Stimulated activated CD8-positive, alpha-beta memory T cell treated with anti-CD3 and anti-CD28 coated beads, Interleukin-4, amount 100 ng/mL, for 1 hour (primary cell): ENCODE data around the gene FREM1.

Experiments used
- DNase-seq, 2 donors: peaks; one replicate each; pipeline ENCODE4 v3.0.0-alpha.2; 2020; ENCODE audit warnings: low read depth in 2 of 2, low spot score in 1 of 2

The FREM1 gene

DNA sequence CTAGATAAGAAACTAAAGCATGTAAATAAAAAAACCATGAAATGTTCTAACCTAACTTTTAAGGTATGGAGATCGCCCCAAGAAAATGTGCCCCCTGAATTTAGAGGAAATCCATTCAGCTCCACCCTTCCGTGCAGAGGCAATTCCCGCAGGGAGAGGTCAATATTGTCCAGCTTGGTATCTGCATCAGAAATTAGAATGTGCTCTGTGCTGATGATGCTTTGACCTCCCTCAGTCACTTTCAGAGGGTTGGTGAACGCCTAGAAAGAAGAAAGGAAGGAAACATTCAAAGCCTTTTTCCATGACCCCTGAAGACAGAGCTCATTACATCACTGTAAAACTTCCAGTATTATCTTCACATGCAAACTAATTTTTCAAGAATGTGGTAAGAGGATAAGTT lies 91.0 kb downstream of the FREM1 start:
- DNase-seq = no peak

DNA sequence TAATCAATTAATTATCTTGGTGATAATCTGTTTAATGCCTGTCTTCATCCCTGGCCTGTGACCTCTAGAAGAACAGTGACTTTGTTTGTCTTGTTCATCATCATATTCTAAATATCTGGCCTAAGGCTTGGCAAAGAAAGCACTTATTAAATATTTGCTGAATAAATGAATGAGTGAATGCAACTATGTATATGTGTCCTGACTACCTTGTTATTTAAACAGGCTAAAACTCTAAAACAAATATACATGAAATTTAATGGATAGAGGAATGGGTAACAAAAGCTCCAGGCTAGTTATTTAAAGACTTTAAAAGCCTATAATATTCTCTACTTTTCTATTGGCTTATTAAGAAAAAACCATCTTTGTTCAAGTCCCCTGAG lies 96.0 kb downstream of the FREM1 start:
- no peak for DNase-seq

DNA sequence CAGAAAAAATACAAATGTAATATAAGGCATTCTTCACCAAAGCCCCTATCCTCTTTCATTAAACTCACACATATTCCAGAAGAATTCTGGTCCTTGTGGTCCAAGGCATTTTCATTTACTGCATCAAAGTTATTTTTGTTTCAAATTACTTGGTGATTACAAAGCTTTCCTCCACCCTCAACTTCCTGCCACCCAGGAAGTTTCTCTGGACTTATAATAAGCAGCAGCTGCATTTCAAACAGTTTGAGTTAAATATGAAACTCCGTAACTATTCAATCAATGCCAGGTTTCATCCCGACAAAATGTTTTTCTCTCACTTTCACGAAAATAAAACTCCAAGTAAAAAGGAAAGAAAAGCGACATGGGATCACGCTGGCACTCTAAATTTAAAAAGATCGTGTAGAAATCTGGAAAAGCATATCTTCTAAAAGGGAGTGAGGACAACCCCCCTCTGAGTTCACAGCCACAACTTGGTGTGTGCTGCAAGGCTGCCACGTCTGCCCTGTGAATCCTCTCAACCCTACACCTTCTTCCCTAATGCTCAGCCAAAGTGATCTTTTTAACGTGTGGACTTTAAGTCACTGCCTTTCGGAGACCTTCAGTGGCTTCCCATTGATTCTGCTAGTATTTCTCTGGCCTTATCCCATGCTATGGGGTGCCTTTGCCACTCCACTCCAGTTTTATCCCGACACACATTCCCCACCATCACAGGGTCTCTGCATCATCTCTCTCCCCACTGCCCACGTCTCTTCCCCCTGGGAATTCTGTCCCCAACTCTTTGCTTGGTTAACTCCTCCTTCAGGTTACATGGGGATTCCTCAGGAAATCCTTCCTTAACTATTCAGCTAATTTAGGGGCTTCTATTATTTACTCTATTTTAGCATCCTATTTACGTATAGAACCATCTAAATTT lies 96.6 kb downstream of the FREM1 start:
- no peak for DNase-seq

- DNase-seq = no peak
Observed at GRCh38 chr9:14812806-14813205, 97.4 kb downstream of the FREM1 start.

DNA sequence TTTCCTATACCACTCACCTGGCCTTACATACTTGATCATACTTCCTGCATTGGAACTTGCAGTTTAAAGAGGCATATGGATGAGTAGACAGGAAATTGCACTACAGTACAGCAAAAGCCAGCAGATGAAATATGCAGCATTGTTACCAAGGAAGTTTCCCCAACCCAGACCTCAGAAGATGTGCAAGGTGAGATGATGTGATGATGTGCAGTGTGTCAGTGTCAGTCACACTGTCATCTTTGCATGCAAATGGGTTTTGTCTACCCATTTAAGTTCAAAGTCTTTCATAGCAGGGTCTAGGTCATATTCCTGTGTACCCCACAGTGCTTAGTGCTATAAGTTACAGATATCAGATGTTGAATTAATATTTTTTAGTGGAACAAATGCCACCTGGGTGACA lies 98.4 kb downstream of the FREM1 start:
- no peak for DNase-seq

GRCh38 chr9:14806941-14807520 lies 103.2 kb downstream of the FREM1 start:
- DNase-seq = no peak

DNA sequence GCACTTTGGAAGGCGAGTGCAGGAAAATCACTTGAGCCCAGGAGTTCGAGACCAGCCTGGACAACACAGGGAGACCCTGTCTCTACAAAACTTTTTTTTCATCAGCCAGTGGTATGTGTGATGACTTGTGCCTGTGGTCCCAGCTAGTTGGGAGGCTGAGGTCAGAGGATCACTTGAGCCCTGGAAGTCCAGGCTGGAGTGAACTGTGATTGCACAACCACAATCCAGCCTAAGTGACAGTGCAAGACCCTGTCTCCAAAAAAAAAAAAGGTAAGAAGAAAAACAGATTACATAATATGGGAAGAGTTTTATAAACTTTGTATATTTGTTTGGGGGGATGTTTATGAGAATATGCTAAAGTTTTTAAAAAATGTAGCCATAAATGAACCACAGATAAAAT lies 111.2 kb downstream of the FREM1 start:
- no peak for DNase-seq

DNA sequence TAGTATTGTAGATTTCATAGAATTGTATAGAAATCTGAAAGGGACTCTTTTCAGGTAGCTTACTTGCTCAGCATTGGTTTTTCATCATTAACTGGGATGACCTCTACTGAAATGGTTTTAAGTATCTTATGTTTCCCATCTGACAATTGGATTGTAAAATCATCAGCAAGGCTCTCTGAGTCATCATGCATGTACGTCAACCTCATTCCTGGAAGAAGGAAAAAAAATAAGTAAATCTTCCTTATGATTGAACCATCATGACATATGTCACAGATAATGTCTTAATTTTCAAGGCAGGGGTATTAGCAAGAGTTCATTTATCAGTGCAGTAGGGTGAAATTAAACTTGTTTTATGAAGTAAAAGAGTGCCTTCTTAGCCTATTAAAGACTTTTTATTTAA lies 112.8 kb downstream of the FREM1 start:
- no peak for DNase-seq

- DNase-seq = no peak
Observed at GRCh38 chr9:14793389-14793788, 116.8 kb downstream of the FREM1 start.

- DNase-seq = no peak
Observed at GRCh38 chr9:14790628-14791027, 119.6 kb downstream of the FREM1 start.

GRCh38 chr9:14788846-14789245 lies 121.4 kb downstream of the FREM1 start:
- DNase-seq = no peak

GRCh38 chr9:14783358-14783757 lies 126.9 kb downstream of the FREM1 start:
- DNase-seq = no peak

DNA sequence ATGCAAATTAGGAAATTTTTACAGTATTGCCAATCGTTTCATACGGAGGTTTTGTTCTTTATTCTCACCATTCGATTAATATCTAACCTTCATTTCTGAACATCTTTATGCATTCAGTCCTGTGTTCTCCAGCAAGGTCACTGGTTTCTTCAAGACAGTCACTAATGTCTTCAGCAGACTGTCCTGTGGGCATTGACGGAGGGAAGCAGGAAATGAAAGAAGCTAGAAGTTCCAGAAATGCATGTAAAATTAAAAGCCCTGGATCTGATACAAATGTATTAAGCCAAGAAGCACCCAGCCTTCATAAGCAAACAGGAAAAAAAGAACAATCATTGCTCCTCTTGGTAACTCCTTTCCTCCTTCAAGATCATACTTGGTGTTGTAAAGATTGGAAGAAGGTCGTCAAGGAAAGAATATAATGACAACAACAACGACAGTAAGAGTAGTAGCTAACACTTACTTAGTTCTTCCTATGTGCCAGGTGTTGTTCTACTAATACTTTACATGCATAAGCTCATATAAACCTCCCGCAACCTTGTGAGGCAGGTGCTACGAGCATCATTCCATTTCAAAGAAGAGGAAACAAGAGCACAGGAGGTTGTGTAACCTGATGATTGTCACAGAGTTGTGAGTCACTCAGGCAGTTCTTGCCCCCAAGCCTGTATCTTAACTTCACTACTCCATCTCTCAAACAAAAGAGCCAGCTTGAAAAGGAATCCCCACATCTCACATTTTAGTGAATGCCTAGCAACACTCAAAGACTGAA lies 127.8 kb downstream of the FREM1 start:
- DNase-seq = no peak

GRCh38 chr9:14780693-14781092 lies 129.5 kb downstream of the FREM1 start:
- DNase-seq = no peak

- DNase-seq = no peak
Observed at GRCh38 chr9:14780251-14780650, 130.0 kb downstream of the FREM1 start.

- DNase-seq = no peak
Observed at GRCh38 chr9:14779566-14780022, 130.6 kb downstream of the FREM1 start.

- DNase-seq = no peak
Observed at GRCh38 chr9:14778565-14778964, 131.7 kb downstream of the FREM1 start.

DNA sequence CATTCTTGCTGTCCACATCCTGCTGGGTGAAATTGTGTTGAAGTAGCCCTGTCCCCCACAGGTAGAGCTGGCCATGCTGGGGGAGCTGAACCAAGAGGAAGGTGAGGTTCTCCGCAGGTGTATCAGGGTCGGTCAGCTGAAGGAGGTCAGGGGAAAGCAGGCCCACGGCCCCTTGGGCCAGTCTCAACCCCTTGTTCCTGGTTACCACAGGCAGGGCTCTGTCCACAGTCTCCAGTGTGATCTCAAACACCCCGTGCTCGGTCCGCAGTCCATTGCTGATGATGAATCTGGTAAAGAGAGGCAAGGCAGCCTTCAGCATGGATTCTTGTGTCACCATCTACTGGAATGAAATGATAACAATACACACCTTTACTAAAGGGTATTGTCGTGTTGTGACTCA lies 134.3 kb downstream of the FREM1 start:
- DNase-seq = no peak

- no peak for DNase-seq
Observed at GRCh38 chr9:14770592-14770991, 139.6 kb downstream of the FREM1 start.

GRCh38 chr9:14769230-14769571 lies 141.0 kb downstream of the FREM1 start:
- no peak for DNase-seq

DNA sequence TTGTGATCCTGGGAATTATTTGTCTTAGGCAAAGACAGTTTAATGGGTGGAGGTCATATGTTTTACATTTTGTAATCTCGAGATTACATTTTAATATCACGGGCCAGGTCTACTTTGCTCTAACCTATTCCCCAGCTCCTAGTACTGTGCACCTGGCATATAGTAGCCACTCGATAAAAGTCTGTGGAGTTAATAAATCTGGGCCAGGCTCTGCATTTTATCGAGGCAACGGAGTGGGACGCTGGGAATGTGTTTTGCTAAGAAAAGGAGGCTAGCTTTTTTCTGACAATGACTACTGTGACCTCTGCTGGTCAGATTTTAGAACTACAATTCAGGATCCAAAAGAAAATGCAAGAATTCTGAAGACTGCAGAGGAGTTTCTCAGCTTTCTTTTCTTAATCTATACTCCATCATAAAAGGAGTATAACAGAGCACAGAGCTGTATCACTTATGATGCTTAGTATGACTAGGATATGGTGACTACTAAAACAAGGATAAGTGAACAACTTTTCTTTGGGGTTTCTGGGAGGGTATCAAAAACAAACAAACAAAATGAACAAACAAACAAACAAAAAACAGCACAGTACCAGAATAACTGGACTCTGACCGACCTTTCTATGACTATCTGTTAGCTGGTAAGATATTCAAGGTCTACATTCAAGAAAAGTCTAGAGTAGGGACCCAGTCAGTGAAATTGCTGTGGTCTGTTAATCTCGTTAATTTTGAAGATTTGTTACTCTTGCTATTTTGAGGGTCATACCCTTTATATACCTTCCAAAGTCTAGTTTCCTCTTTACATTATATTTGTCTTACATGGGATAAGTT lies 141.6 kb downstream of the FREM1 start:
- DNase-seq = no peak
